Left ventricle myocardium inferior (tissue), 1 donor: ENCODE measurements around the gene LCE5A. TPM values are rescaled to one million over a fixed set of nuclear protein-coding genes. Genes with fewer than 3 reads are reported as not detected.

ENCODE experiments used
- DNase-seq: peaks from one replicate; pipeline ENCODE4 v3.0.0-alpha.2; 2020
- H3K27ac ChIP-seq: fragments of 200-600 bp; replicated peaks from 2 replicates; pipeline ENCODE4 v1.8.0; 2021
- H3K27me3 ChIP-seq: fragments of 200-600 bp; 2 replicates; pipeline ENCODE4 v1.8.0; 2021; ENCODE audit warnings: low read depth
- H3K36me3 ChIP-seq: fragments of 200-600 bp; 2 replicates; pipeline ENCODE4 v1.8.0; 2021
- H3K4me1 ChIP-seq: fragments of 200-600 bp; 2 replicates; pipeline ENCODE4 v1.8.0; 2021
- H3K4me3 ChIP-seq: fragments of 200-600 bp; 2 replicates; pipeline ENCODE4 v1.8.0; 2021; ENCODE audit warnings: mild to moderate bottlenecking, moderate library complexity
- H3K9me3 ChIP-seq: fragments of 200-600 bp; replicated peaks from 2 replicates; pipeline ENCODE4 v1.8.0; 2021
- intact Hi-C: fragments of 100-400 bp; cut with micrococcal nuclease; formaldehyde crosslinking; loops from one replicate; pipeline ENCODE4 v1.11.0; 2022
- total RNA-seq: library from RNA; stranded (reverse); fragmentation: NEBNext Ultra II Directional; extraction: Animal tissue kit (Norgen Biotek cat#: 25700); gene quantifications from one replicate; pipeline ENCODE4 v1.2.1, GENCODE V29; 2021
- TF ChIP-seq, protein P1 (sequence below): fragments of 200-600 bp; IDR thresholded peaks from 2 replicates; pipeline ENCODE4 v1.8.0; 2021; ENCODE audit warnings: antibody characterized with exemption, mild to moderate bottlenecking, borderline replicate concordance
- donor health status: DM: no; HTN: yes; CAD: no; lungs with severe emphysema.

The LCE5A gene
- total RNA-seq, 1 donor from 2014 or later, result not detected

DNA sequence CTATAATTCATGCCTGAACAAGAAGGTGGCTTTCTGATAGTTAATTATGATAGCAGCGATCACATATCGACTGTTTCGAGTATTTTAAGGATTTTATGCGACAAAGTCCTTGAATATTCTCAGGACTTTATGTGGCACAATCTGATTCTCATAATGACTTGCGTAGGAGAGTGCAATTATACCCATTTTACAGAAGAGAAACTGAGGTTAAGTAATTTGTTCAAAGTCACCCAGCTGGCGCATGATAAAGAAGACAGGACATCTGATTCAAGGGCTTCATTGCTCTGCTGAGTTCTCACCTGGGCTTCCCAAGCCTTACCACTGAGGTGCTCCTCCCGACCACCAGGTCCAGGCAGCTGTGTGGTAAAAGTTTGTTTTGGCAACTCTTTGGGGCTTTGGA lies 5.5 kb downstream of the LCE5A start:
- Histone ChIP-seq H3K27me3 (peaks cover 77% of the 10 kb centered on the region), H3K27ac (no peak overlapping the region), H3K9me3 (no peaks in the 10 kb centered on the region), H3K4me1 (peaks cover 8% of the 10 kb centered on the region), H3K4me3 (no peak overlapping the region), H3K36me3 (no peaks in the 10 kb centered on the region)
- intact Hi-C loops, result no loop called here
- no peak for DNase-seq
- TF ChIP-seq, protein P1, sequence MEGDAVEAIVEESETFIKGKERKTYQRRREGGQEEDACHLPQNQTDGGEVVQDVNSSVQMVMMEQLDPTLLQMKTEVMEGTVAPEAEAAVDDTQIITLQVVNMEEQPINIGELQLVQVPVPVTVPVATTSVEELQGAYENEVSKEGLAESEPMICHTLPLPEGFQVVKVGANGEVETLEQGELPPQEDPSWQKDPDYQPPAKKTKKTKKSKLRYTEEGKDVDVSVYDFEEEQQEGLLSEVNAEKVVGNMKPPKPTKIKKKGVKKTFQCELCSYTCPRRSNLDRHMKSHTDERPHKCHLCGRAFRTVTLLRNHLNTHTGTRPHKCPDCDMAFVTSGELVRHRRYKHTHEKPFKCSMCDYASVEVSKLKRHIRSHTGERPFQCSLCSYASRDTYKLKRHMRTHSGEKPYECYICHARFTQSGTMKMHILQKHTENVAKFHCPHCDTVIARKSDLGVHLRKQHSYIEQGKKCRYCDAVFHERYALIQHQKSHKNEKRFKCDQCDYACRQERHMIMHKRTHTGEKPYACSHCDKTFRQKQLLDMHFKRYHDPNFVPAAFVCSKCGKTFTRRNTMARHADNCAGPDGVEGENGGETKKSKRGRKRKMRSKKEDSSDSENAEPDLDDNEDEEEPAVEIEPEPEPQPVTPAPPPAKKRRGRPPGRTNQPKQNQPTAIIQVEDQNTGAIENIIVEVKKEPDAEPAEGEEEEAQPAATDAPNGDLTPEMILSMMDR, result no peak

DNA sequence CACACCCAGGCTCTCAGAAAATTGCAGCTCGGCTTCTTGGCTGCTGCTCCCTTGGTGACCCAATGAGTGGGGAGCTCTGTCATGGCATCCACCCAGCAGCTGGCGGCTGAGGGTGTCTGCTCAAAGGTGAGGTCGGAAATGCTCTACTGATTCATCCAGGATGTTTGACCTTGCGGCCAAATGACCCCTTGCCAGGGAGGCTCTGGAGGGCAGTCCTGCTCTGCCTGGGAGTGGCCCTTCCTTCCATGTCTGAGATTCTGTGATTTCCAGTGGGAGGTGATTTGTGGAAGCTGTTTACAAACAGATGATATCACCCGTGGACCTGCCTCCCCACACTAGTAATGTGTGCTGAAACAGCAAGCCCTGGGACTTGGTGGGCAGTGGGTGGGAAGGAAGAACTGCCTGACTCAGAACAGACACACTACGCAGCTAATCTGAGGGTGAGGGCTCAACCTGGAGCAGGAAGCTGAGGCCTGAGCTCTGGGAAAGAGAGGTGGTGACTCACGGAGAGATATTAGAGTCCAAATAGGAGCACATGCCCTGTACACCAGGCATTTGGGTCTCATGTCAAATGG lies 6.7 kb downstream of the LCE5A start:
- H3K27ac ChIP-seq, result no peak overlapping the region
- DNase-seq, result no peak
- intact Hi-C loops, result no loop called here
- H3K9me3 ChIP-seq, result no peaks in the 10 kb centered on the region
- no peak overlapping the region for H3K4me3 ChIP-seq
- H3K4me1 ChIP-seq, result peaks cover 8% of the 10 kb centered on the region
- TF ChIP-seq, protein P1, result no peak
- H3K27me3 ChIP-seq, result peaks cover 73% of the 10 kb centered on the region
- no peaks in the 10 kb centered on the region for H3K36me3 ChIP-seq

DNA sequence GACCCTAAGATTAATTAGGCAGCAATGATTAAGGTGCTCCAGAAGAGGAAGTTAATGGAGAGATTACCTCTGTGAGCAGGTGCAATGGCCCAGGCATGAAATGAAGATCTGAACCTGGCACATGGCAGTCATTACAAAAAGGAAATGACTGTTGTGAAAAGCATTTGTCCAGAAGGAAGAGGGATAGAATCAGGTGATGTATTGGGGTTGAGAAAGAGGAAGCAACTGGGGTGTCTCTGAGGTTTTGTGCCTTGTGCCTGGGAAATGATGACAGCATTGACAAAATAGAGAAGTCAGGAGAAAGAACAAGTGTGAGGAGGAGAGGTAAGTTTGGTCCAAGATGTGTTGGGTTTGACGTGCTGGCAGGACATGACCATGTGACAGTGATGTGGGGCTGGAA lies 9.2 kb downstream of the LCE5A start:
- TF ChIP-seq, protein P1, result no peak
- Histone ChIP-seq H3K27ac (no peak overlapping the region), H3K4me1 (peaks cover 8% of the 10 kb centered on the region), H3K27me3 (peaks cover 62% of the 10 kb centered on the region), H3K4me3 (no peak overlapping the region), H3K9me3 (peaks cover 18% of the 10 kb centered on the region), H3K36me3 (no peaks in the 10 kb centered on the region)
- no peak for DNase-seq
- intact Hi-C loops, result no loop called here

DNA sequence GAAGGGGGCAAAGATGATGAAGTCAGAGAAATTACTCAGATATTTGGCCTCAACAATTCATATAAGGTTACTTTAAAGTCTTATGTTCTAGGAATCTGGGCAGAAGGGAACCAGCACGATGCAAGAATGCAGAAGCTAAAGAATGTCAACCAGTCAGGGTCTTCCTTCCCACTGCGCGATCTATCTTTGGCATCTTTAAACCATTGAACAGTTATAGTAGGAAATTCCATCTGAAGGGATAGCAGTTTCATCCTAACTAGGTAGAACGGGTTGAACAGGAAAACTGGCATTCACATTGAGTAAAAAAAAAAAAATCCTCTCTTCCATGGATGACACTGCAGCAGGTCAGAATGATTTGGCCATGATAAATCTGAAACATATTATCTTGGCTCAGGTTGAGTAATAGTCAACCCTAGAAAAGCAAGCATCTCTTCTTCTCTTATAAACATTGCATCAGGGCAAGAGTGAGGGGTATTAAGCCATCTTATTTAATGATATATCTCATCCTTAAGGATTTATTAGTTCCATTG lies 10.0 kb downstream of the LCE5A start:
- H3K4me3 ChIP-seq, result no peak overlapping the region
- peaks cover 54% of the 10 kb centered on the region for H3K27me3 ChIP-seq
- intact Hi-C loops, result no loop called here
- no peaks in the 10 kb centered on the region for H3K36me3 ChIP-seq
- DNase-seq, result no peak
- H3K4me1 ChIP-seq, result peaks cover 2% of the 10 kb centered on the region
- TF ChIP-seq, protein P1, result no peak
- H3K9me3 ChIP-seq, result peaks cover 18% of the 10 kb centered on the region
- no peak overlapping the region for H3K27ac ChIP-seq

DNA sequence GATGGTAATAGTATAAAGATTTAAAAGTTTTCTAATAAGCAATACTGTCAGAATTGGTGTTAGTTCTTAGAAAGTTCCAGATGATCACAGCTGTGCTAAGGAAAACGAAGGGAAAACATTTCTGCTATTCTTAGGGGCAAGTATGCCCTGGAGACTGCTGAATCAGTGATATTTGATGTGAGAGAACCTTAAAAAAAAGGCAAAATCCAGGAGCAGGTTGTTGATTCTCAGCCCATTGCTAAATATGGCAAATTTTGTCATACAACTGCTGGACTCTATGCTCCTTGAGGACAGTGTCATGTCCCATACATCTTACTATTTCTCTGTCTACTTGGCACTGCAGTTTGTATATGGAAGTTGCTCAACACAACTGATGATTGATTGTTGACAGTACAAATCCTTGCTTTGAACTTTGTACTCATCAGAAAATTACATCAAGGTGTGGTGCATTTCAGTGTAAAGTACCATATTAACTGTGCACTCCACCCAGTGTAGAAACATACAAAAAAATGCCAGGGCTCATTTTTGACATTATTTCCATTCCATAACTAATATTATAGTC lies 14.6 kb downstream of the LCE5A start:
- TF ChIP-seq, protein P1, result no peak
- Histone ChIP-seq H3K4me1 (no peaks in the 10 kb centered on the region), H3K9me3 (peaks cover 39% of the 10 kb centered on the region), H3K36me3 (no peaks in the 10 kb centered on the region), H3K27me3 (peaks cover 21% of the 10 kb centered on the region), H3K4me3 (no peak overlapping the region), H3K27ac (no peak overlapping the region)
- DNase-seq, result no peak
- intact Hi-C loops, result no loop called here
